NCI-H345 (cell line): Measurements from ENCODE around the gene LRP6.
"Not testable (repeated sequence)": the region's sequence is repeated elsewhere in the genome, so short reads cannot be mapped to it uniquely, and the experiment has no call there.

ENCODE experiments used
- DNase-seq: peaks from one replicate; lab custom pipeline; 2025; lab: John Stamatoyannopoulos, UW

The LRP6 gene

GRCh38 chr12:12265571-12266388 lies 1.1 kb downstream of the LRP6 start:
- peak; percentile 19 for DNase-seq

GRCh38 chr12:12265035-12265434 lies 1.8 kb downstream of the LRP6 start:
- no peak for DNase-seq

GRCh38 chr12:12263909-12264308 lies 2.9 kb downstream of the LRP6 start:
- DNase-seq: no peak

GRCh38 chr12:12256291-12256757 lies 10.5 kb downstream of the LRP6 start:
- not testable (repeated sequence) for DNase-seq

- DNase-seq: no peak
Observed at GRCh38 chr12:12254553-12254952, 12.3 kb downstream of the LRP6 start.

- DNase-seq: no peak
Observed at GRCh38 chr12:12249216-12250050, 17.4 kb downstream of the LRP6 start.

- no peak for DNase-seq
Observed at GRCh38 chr12:12247584-12247983, 19.3 kb downstream of the LRP6 start.

GRCh38 chr12:12244341-12244740 lies 22.5 kb downstream of the LRP6 start:
- no peak for DNase-seq

- DNase-seq: peak; percentile 25
Observed at GRCh38 chr12:12240662-12241340, 26.0 kb downstream of the LRP6 start.

- no peak for DNase-seq
Observed at GRCh38 chr12:12239127-12239526, 27.7 kb downstream of the LRP6 start.

- DNase-seq: no peak
Observed at GRCh38 chr12:12238605-12239004, 28.2 kb downstream of the LRP6 start.

- no peak for DNase-seq
Observed at GRCh38 chr12:12236896-12237295, 29.9 kb downstream of the LRP6 start.

- no peak for DNase-seq
Observed at GRCh38 chr12:12230275-12230674, 36.6 kb downstream of the LRP6 start.

- DNase-seq: no peak
Observed at GRCh38 chr12:12229556-12230092, 37.2 kb downstream of the LRP6 start.

- DNase-seq: no peak
Observed at GRCh38 chr12:12228402-12228801, 38.4 kb downstream of the LRP6 start.

GRCh38 chr12:12226187-12226586 lies 40.7 kb downstream of the LRP6 start:
- no peak for DNase-seq

GRCh38 chr12:12224240-12224940 lies 42.5 kb downstream of the LRP6 start:
- no peak for DNase-seq

- no peak for DNase-seq
Observed at GRCh38 chr12:12221560-12221959, 45.3 kb downstream of the LRP6 start.

- DNase-seq: no peak
Observed at GRCh38 chr12:12219664-12220063, 47.2 kb downstream of the LRP6 start.

- DNase-seq: no peak
Observed at GRCh38 chr12:12217018-12217359, 49.9 kb downstream of the LRP6 start.

GRCh38 chr12:12216349-12217017 lies 50.4 kb downstream of the LRP6 start:
- DNase-seq: no peak
